ENCODE measurements around the gene PRR14.
"Not testable (repeated sequence)": the region's sequence is repeated elsewhere in the genome, so short reads cannot be mapped to it uniquely, and the experiment has no call there.

Gene PRR14

GRCh38 chr16:30696646-30697045 lies 45.9 kb downstream of the PRR14 start:
- DNase-seq: not testable (repeated sequence)

DNA sequence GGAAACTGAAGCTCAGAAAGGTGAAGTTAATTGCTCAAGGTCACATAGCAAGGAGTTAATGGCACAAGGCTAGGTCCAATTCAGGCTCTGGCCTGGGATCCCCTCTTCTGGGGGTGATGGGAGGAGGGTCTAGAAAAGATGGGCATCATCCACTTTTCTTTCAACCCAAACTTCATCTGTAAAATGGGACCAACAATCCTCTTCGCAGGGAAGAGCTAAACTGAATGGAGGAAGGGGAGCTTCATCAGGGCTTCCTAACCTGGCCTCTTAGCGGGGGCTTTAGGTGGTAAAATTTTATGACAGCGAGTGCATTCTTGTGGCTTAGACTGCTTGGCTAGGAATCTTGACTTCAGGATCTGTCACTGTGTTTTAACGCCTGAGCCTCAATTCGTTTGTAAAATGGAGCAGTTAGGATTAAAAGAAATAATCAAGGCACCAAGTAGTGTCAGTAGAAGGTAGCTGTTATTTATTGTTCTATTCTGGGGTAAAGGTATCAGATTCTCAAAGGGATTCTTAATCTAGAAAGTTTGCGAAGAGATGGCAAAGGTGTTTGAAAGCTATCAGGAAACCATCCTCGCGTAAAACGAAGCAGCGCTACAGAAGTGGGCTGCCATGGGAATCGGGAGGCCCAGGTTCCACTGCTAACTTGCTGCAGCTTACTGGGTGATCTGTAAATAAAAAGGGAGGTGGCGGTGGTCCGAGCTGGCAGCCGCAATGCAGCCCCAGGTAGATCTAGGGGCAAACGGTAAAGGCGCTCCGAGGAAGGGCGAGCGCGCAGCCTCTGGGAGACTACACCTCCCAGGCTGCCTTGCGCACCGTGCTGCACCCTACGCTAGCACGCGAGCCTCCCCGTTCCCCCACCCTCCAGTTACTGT lies 46.7 kb downstream of the PRR14 start:
- DNase-seq: no peak

GRCh38 chr16:30698139-30698815 lies 47.5 kb downstream of the PRR14 start:
- DNase-seq: peak; percentile 99

- peak; percentile 94 for DNase-seq
Measured at GRCh38 chr16:30698816-30699614, 48.3 kb downstream of the PRR14 start, which contains the start of gene SRCAP. SRCAP (plus strand) TSS chr16:30699171; CDS start chr16:30700825, 1,654 bp downstream.

DNA sequence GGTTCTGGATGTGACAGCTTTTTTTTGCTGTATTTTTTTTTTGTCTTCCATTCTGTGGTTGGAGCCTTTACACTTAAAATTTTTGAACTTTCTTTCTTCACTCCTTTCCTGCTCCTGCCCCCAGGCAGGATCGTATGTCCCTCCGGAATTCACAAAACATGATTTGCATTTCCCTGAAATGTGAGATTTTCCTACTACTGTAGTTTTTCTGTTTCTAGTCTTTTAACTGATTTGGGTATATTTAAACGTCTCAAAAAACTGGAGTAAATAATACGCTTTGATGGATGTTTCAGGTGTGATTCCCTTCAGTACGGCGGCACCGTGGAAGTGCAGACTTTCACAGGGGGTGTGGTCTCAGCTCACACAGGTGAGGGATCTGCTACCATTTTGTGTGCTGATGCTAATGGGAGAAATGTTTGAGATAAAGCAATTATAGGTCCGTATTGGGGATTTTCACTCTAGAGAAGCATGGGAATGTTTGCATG lies 48.9 kb downstream of the PRR14 start:
- peak; percentile 18 for DNase-seq

DNA sequence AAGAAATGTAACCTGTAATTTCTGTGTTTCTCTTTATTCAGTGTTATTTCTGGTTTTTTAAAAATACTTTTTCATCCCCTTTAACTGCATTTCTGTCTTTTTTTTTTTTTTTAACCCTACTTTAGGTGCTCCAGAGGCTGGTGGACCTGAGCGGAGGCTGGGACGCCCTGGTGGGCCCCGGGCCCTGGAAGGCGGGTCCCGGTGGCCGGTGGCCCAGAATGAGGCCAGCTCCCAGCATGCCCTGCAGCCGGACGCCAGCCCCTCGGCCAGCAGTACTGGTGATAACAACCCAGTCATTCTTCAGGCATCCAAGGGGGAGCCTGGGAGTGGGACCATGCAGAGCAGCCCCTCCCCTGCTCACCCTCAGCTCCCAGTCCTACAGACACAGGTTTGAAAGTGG lies 49.7 kb downstream of the PRR14 start:
- DNase-seq: no peak

DNA sequence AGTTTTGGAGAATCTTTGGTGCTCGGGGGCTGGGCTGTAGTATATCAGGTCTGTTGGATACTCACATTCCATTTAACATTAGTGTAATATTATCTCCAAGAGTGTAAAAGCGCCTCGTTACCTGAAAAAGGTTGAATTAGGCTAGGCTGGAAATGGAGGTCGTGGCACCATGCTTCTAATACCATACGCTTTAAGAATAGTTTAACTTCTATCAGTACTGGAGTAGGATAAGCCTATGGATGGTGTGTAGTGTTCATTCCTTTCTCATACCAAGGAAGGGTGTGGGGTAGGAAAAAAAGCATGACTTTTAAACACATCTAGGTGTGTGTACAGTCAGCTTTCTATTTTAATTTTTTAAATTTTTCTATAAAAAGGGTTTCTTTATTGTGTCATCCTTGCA lies 50.2 kb downstream of the PRR14 start:
- no peak for DNase-seq

DNA sequence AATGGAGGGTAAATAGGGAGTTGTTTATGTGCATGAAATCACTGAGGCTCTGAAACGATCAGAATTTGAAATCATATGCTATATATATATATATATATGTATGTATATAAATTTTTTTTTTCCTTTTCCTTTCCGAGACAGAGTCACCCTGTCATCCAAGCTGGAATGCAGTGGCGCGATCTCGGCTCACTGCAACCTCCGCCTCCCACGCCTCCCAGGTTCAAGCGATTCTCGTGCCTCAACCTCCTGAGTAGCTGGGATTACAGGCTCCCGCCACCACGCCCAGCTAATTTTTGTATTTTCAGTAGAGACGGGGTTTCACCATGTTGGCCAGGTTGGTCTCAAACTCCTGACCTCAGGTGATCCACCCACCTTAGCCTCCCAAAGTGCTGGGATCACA lies 52.3 kb downstream of the PRR14 start:
- DNase-seq: not testable (repeated sequence)

DNA sequence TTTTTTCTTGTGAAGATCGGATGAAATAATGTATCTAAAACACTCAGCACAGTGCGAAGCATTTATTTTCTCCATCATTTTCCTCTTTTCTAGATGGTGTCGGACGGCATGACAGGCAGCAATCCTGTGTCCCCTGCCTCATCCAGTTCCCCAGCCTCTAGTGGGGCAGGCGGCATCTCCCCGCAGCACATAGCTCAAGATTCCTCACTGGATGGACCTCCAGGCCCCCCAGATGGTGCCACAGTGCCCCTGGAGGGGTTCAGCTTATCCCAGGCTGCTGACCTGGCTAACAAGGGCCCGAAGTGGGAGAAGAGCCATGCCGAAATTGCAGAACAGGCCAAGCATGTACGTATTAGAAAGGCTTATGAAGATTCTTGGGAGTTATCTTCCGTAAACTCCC lies 53.2 kb downstream of the PRR14 start:
- DNase-seq: no peak
